Activated T-cell treated with anti-CD3 and anti-CD28 coated beads, Interleukin-2, amount 50 U/mL, for 72 hours (primary cell): ENCODE measurements around the gene CDC6. TPM values are rescaled to one million over a fixed set of nuclear protein-coding genes. Genes with fewer than 3 reads are reported as not detected.

Experiments used
- ATAC-seq, 2 donors: fragments of 150-1000 bp; cut with Tn5 transposase; replicated peaks in 1 of 2; 2 replicates each; pipeline ENCODE4 v1.10.0; 2021; ENCODE audit warnings: moderate library complexity in 2 of 2, mild to moderate bottlenecking in 1 of 2
- DNase-seq, 2 donors: peaks; one replicate each; pipeline ENCODE4 v3.0.0; 2021 to 2022; ENCODE audit warnings: mixed read lengths in 1 of 2
- H3K27ac Mint-ChIP-seq: one replicate; pipeline ENCODE4 v1.8.0; 2022; ENCODE audit warnings: mild to moderate bottlenecking, moderate library complexity, mixed read lengths
- H3K27me3 Mint-ChIP-seq: one replicate; pipeline ENCODE4 v1.8.0; 2022; ENCODE audit warnings: low read depth, mixed read lengths
- H3K36me3 Mint-ChIP-seq, 2 donors: one replicate each; pipeline ENCODE4 v1.8.0; 2022; ENCODE audit warnings: mixed read lengths in 2 of 2, mild to moderate bottlenecking in 1 of 2; ENCODE audit not compliant: insufficient read depth in 2 of 2
- H3K4me1 Mint-ChIP-seq: one replicate; pipeline ENCODE4 v1.8.0; 2022; ENCODE audit warnings: low read depth, mixed read lengths
- H3K4me3 Mint-ChIP-seq, 2 donors: one replicate each; pipeline ENCODE4 v1.8.0; 2022; ENCODE audit warnings: mild to moderate bottlenecking in 2 of 2, mixed read lengths in 2 of 2, moderate library complexity in 2 of 2
- H3K9me3 Mint-ChIP-seq, 2 donors: one replicate each; pipeline ENCODE4 v1.8.0; 2022; ENCODE audit warnings: mixed read lengths in 2 of 2
- total RNA-seq, 2 donors: library from RNA; stranded (reverse); gene quantifications; one replicate each; pipeline ENCODE4 v1.2.3, GENCODE V29; 2022

The CDC6 gene, protein sequence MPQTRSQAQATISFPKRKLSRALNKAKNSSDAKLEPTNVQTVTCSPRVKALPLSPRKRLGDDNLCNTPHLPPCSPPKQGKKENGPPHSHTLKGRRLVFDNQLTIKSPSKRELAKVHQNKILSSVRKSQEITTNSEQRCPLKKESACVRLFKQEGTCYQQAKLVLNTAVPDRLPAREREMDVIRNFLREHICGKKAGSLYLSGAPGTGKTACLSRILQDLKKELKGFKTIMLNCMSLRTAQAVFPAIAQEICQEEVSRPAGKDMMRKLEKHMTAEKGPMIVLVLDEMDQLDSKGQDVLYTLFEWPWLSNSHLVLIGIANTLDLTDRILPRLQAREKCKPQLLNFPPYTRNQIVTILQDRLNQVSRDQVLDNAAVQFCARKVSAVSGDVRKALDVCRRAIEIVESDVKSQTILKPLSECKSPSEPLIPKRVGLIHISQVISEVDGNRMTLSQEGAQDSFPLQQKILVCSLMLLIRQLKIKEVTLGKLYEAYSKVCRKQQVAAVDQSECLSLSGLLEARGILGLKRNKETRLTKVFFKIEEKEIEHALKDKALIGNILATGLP
- 10 to 100 TPM; 86.2 to 92.6 TPM for total RNA-seq

- peaks cover 19 to 32% of the 10 kb centered on the region in 2 donors for H3K36me3 Mint-ChIP-seq
- peak within 1 kb of the TSS; percentile 92 to 97 for H3K4me3 Mint-ChIP-seq
- peak; percentile 87 for ATAC-seq
- no peaks in the 10 kb centered on the region for H3K27me3 Mint-ChIP-seq
- H3K4me1 Mint-ChIP-seq, result peaks cover 57% of the 10 kb centered on the region
- H3K9me3 Mint-ChIP-seq, result no peaks in the 10 kb centered on the region
- peak within 1 kb of the TSS; percentile 90 for H3K27ac Mint-ChIP-seq
- peak; percentile 98 to 99 for DNase-seq
Observed at GRCh38 chr17:40287494-40288369, at the start of gene CDC6. Gene CDC6, plus strand, starts transcription at chr17:40287879. Its CDS starts 1,542 bp downstream, at chr17:40289421.

GRCh38 chr17:40241252-40241834 is 46.3 kb upstream of the CDC6 start:
- no peaks in the 10 kb centered on the region for H3K9me3 Mint-ChIP-seq
- H3K27me3 Mint-ChIP-seq, result no peaks in the 10 kb centered on the region
- peaks cover 0 to 2% of the 10 kb centered on the region in 2 donors for H3K36me3 Mint-ChIP-seq
- ATAC-seq (no peak), DNase-seq (no peak)
- H3K4me1 Mint-ChIP-seq, result peaks cover 11% of the 10 kb centered on the region
- H3K4me3 Mint-ChIP-seq, result no peak overlapping the region
- H3K27ac Mint-ChIP-seq, result peak overlapping the region; percentile 1

- no peak for DNase-seq
- Mint-ChIP-seq H3K4me3 (no peak overlapping the region), H3K4me1 (peaks cover 11% of the 10 kb centered on the region), H3K36me3 (peaks cover 0 to 2% of the 10 kb centered on the region in 2 donors), H3K27me3 (no peaks in the 10 kb centered on the region), H3K27ac (peak overlapping the region; percentile 22), H3K9me3 (no peaks in the 10 kb centered on the region)
- ATAC-seq, result no peak
Observed at GRCh38 chr17:40242774-40243173, 44.9 kb upstream of the CDC6 start.

- Mint-ChIP-seq H3K4me3 (no peak overlapping the region), H3K36me3 (peaks cover 0 to 2% of the 10 kb centered on the region in 2 donors), H3K9me3 (no peaks in the 10 kb centered on the region), H3K27ac (no peak overlapping the region), H3K4me1 (peaks cover 15% of the 10 kb centered on the region), H3K27me3 (no peaks in the 10 kb centered on the region)
- ATAC-seq (no peak), DNase-seq (no peak)
Observed at GRCh38 chr17:40243761-40244160, 43.9 kb upstream of the CDC6 start.

DNA sequence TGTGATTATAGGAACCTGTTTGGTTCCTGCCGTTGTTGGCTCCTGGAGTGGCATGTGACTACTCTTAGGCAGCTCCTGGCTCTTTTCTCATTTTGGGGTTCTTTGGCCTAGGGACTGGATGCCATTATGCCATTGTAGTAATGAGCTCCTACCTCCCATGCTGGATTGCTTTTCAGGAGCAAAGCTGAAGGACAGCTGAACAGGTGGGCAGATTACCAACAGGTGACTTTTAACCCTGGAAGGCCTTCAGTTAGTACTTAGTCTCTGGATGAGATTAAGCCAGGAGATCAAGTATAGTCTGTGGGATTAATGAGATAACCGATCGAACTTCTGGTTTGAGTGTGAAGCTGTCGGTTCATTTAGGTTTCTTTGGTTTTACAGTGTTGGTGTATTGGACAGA is 43.4 kb upstream of the CDC6 start:
- H3K4me3 Mint-ChIP-seq, result no peak overlapping the region
- H3K27ac Mint-ChIP-seq, result no peak overlapping the region
- peaks cover 0 to 2% of the 10 kb centered on the region in 2 donors for H3K36me3 Mint-ChIP-seq
- DNase-seq (no peak), ATAC-seq (no peak)
- no peaks in the 10 kb centered on the region for H3K9me3 Mint-ChIP-seq
- no peaks in the 10 kb centered on the region for H3K27me3 Mint-ChIP-seq
- peaks cover 20% of the 10 kb centered on the region for H3K4me1 Mint-ChIP-seq

DNA sequence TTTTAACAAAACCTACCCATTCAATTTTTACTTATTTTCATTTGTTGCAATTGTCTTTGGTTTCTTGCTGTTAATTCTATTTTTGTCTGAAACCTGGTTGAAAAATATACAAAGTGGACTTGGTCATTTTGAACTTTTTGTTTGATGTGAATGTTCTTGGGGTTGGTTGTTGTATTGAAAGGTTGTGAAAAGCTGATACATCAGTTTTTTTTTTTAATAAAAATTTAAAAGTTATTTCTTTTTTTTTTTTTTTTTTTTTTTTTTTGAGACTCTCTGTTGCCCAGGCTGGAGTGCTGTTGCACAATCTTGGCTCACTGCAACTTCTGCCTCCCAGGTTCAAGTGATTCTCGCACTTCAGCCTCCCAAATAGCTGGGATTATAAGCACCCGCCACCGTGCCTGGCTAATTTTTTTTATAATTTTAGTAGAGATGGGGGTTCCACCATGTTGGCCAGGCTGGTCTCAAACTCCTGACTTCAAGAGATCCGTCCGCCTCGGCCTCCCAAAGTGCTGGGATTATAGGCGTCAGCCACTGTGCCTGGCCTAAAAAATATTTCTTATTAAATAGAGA is 39.7 kb upstream of the CDC6 start:
- H3K27ac Mint-ChIP-seq, result no peak overlapping the region
- peaks cover 17% of the 10 kb centered on the region for H3K4me1 Mint-ChIP-seq

DNA sequence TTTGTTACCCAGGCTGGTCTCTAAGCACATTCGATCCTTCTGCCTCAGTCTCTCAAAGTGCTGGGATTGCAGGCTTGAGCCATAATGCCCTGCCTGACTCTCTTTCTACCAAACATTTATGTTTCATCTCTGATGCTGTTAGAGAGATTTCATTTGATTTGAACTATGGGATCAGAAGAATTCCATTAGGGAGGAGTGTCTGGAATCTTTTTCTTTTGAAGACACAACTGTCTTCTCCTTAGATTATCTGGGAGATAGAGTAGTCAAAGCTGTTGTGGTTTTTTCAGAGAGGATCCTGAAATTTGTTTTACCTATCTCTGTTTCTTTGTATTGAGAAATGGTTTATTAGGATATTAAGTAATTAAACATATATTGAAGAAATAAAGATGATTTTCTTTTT is 39.2 kb upstream of the CDC6 start:
- Mint-ChIP-seq H3K27ac (no peak overlapping the region), H3K9me3 (no peaks in the 10 kb centered on the region), H3K4me1 (peaks cover 22% of the 10 kb centered on the region), H3K27me3 (no peaks in the 10 kb centered on the region), H3K36me3 (no peaks in the 10 kb centered on the region), H3K4me3 (no peak overlapping the region)
- ATAC-seq, result no peak
- DNase-seq, result no peak

More for the DNA sequence above, 39.7 kb upstream of the CDC6 start:
- Mint-ChIP-seq H3K36me3 (no peaks in the 10 kb centered on the region), H3K27me3 (no peaks in the 10 kb centered on the region), H3K9me3 (no peaks in the 10 kb centered on the region), H3K4me3 (no peak overlapping the region)
- DNase-seq (no peak), ATAC-seq (no peak)

DNA sequence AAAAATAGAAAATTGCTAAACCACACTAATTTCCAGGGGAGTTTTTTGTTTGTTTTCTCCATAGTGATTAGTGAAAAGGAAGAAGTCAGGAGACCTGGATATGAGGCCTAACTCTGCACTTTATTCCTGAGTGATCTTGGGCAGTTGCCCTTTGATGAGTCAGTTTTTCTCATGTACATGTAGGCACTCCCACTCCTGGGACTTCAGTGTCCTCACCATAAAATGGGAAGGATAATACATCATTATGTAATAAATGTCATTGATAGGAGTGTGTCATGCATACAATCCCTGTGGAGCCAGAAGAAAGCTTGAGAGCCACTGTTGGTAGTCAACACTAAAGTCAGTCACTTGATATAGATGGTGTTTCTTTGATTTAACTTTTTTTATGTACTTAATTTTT is 36.1 kb upstream of the CDC6 start:
- Mint-ChIP-seq H3K27ac (no peak overlapping the region), H3K36me3 (peaks cover 0 to under 1% of the 10 kb centered on the region in 2 donors), H3K4me3 (no peak overlapping the region), H3K4me1 (peaks cover 31% of the 10 kb centered on the region), H3K27me3 (no peaks in the 10 kb centered on the region), H3K9me3 (no peaks in the 10 kb centered on the region)
- DNase-seq (no peak), ATAC-seq (no peak)

- Mint-ChIP-seq H3K4me1 (peaks cover 28% of the 10 kb centered on the region), H3K27me3 (no peaks in the 10 kb centered on the region), H3K27ac (no peak overlapping the region), H3K4me3 (no peak overlapping the region), H3K36me3 (peaks cover 0 to 2% of the 10 kb centered on the region in 2 donors), H3K9me3 (no peaks in the 10 kb centered on the region)
- ATAC-seq (no peak), DNase-seq (no peak)
Observed at GRCh38 chr17:40253565-40253964, 34.1 kb upstream of the CDC6 start.

DNA sequence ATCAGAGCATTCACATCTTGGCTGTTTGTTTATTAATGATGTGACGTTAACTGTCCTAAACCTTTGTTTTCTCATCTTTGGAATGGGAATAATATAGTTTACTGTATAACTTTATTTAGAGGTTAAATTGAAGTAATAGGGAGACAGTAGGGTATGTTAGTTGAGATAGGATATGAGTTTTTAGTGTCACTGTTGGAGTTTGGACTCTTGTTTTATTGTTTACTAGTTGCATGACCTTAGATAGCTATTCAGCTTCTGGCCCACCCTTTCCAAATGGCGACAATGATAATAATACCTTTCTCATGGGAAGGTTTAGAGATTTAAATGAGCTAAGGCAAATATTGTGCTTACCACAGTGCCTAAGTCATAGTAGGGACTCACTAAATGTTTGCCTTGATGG is 28.2 kb upstream of the CDC6 start:
- DNase-seq (no peak), ATAC-seq (no peak)
- no peaks in the 10 kb centered on the region for H3K9me3 Mint-ChIP-seq
- no peak overlapping the region for H3K4me3 Mint-ChIP-seq
- H3K4me1 Mint-ChIP-seq, result peaks cover 14% of the 10 kb centered on the region
- peaks cover 5 to 13% of the 10 kb centered on the region in 2 donors for H3K36me3 Mint-ChIP-seq
- no peaks in the 10 kb centered on the region for H3K27me3 Mint-ChIP-seq
- H3K27ac Mint-ChIP-seq, result no peak overlapping the region

- no peaks in the 10 kb centered on the region for H3K9me3 Mint-ChIP-seq
- peaks cover 14% of the 10 kb centered on the region for H3K4me1 Mint-ChIP-seq
Observed at GRCh38 chr17:40260528-40260927, 27.2 kb upstream of the CDC6 start.

DNA sequence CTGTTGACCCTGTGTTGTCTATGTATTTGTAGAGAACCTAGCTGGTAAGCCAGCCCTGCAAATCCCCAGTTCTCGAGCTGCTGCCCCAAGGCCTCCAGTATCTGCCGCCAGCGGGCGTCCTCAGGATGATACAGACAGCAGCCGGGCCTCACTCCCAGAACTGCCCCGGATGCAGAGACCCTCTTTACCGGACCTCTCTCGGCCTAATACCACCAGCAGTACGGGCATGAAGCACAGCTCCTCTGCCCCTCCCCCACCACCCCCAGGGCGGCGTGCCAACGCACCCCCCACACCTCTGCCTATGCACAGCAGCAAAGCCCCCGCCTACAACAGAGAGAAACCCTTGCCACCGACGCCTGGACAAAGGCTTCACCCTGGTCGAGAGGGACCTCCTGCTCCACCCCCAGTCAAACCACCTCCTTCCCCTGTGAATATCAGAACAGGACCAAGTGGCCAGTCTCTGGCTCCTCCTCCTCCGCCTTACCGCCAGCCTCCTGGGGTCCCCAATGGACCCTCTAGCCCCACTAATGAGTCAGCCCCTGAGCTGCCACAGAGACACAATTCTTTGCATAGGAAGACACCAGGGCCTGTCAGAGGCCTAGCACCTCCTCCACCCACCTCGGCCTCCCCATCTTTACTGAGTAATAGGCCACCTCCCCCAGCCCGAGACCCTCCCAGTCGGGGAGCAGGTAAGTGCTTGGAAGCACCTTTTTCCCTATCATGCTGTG is 23.1 kb upstream of the CDC6 start:
- Mint-ChIP-seq H3K4me3 (no peak overlapping the region), H3K4me1 (peaks cover 14% of the 10 kb centered on the region), H3K27ac (no peak overlapping the region), H3K9me3 (no peaks in the 10 kb centered on the region), H3K36me3 (peaks cover 3 to 13% of the 10 kb centered on the region in 2 donors), H3K27me3 (no peaks in the 10 kb centered on the region)
- ATAC-seq (no peak), DNase-seq (no peak)

More at GRCh38 chr17:40260528-40260927, 27.2 kb upstream of the CDC6 start:
- H3K36me3 Mint-ChIP-seq, result peaks cover 5 to 13% of the 10 kb centered on the region in 2 donors
- no peak overlapping the region for H3K27ac Mint-ChIP-seq
- no peaks in the 10 kb centered on the region for H3K27me3 Mint-ChIP-seq
- H3K4me3 Mint-ChIP-seq, result no peak overlapping the region
- DNase-seq (no peak), ATAC-seq (no peak)
